Parathyroid adenoma (tissue), 2 donors: ENCODE data around the gene CFAP100.

Experiments used
- H2AFZ ChIP-seq: fragments of 300-600 bp; sonication (generic); one replicate; pipeline ENCODE4 v1.7.0; 2017; ENCODE audit warnings: antibody characterized with exemption, mild to moderate bottlenecking
- H3K27ac ChIP-seq: fragments of 300-600 bp; sonication (generic); one replicate; pipeline ENCODE4 v1.7.0; 2017
- H3K27me3 ChIP-seq: fragments of 300-600 bp; sonication (generic); one replicate; pipeline ENCODE4 v1.7.0; 2017; ENCODE audit warnings: low read length; ENCODE audit not compliant: control insufficient read depth, insufficient read depth
- H3K36me3 ChIP-seq: fragments of 300-600 bp; sonication (generic); one replicate; pipeline ENCODE4 v1.7.0; 2017; ENCODE audit warnings: low read length; ENCODE audit not compliant: control insufficient read depth, insufficient read depth
- H3K4me1 ChIP-seq: fragments of 300-600 bp; sonication (generic); one replicate; pipeline ENCODE4 v1.7.0; 2017; ENCODE audit warnings: control low read depth
- H3K4me2 ChIP-seq: fragments of 300-600 bp; sonication (generic); one replicate; pipeline ENCODE4 v1.7.0; 2017; ENCODE audit warnings: low read length
- H3K4me3 ChIP-seq: fragments of 300-600 bp; sonication (generic); one replicate; pipeline ENCODE4 v1.7.0; 2017; ENCODE audit warnings: low read depth, low read length
- H3K79me2 ChIP-seq: fragments of 300-600 bp; sonication (generic); one replicate; pipeline ENCODE4 v1.7.0; 2017; ENCODE audit warnings: control low read depth
- H3K9ac ChIP-seq: fragments of 300-600 bp; sonication (generic); one replicate; pipeline ENCODE4 v1.7.0; 2017; ENCODE audit warnings: mild to moderate bottlenecking
- H3K9me3 ChIP-seq: fragments of 300-600 bp; sonication (generic); one replicate; pipeline ENCODE4 v1.7.0; 2017; ENCODE audit warnings: low read length; ENCODE audit not compliant: control insufficient read depth
- TF ChIP-seq, protein P1 (sequence below): fragments of 300-600 bp; sonication (generic); IDR thresholded peaks from one replicate; pipeline ENCODE4 v1.7.0; 2017; ENCODE audit warnings: antibody characterized with exemption, mild to moderate bottlenecking
- donor health status: primary hyperparathyroidism.

The CFAP100 gene

DNA sequence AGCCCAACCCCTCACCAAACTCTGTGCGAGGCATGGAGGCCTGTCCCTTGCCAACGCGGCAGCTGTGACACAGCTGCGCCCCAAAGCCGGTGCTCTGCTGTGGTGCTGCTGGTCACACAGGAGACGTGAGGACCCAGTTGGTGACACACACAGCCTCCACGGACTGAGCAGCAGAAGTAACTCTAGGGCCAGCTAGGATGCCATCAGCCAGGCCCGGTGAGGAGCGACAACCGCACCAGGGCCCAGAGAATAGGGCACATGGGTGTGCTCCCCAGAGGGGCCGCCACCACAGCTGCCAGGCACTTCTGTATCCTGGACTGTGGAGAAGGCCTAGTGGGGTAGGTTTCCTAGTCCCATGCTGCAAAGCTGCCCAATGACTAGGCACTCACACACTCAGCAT, 70.3 kb downstream of the CFAP100 start:
- Histone ChIP-seq H2AFZ (no peak overlapping the region), H3K9ac (no peak overlapping the region), H3K9me3 (no peaks in the 10 kb centered on the region), H3K4me2 (no peak overlapping the region), H3K27me3 (no peaks in the 10 kb centered on the region), H3K36me3 (no peaks in the 10 kb centered on the region), H3K79me2 (peaks cover 55% of the 10 kb centered on the region), H3K27ac (no peak overlapping the region), H3K4me3 (no peak overlapping the region), H3K4me1 (no peaks in the 10 kb centered on the region)
- TF ChIP-seq, protein P1, sequence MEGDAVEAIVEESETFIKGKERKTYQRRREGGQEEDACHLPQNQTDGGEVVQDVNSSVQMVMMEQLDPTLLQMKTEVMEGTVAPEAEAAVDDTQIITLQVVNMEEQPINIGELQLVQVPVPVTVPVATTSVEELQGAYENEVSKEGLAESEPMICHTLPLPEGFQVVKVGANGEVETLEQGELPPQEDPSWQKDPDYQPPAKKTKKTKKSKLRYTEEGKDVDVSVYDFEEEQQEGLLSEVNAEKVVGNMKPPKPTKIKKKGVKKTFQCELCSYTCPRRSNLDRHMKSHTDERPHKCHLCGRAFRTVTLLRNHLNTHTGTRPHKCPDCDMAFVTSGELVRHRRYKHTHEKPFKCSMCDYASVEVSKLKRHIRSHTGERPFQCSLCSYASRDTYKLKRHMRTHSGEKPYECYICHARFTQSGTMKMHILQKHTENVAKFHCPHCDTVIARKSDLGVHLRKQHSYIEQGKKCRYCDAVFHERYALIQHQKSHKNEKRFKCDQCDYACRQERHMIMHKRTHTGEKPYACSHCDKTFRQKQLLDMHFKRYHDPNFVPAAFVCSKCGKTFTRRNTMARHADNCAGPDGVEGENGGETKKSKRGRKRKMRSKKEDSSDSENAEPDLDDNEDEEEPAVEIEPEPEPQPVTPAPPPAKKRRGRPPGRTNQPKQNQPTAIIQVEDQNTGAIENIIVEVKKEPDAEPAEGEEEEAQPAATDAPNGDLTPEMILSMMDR, result no peak

DNA sequence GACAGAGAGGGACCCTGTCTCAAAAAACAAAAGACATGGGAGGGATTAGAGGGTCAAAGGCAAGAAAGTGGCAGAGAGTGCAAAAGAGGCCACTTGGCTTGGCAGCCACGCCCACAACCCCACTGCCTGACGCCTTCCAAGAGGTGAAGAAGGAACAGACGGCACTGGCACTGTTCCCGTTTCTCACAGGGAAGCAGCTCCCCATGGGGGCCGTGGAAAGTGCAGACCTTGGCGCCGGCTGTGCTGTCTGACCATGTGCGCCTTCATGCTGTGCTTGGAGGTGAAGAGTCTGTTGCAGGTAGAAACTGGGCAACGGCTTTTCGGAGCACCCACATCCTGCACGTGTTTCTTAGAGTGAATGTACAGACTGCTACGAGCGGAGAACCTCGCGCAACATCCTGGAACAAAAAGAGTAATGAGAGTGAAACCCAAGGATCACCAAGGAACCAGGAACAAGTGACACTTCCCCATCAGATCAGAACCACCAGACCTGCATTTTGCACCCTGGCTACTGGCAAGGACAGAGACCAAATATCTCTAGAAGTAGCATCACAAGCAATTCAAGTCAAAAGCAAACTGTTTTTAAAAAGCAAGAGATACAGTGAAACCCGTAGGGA, 71.3 kb downstream of the CFAP100 start:
- H3K9ac ChIP-seq, result no peak overlapping the region
- no peak overlapping the region for H3K4me2 ChIP-seq
- no peak overlapping the region for H2AFZ ChIP-seq
- TF ChIP-seq, protein P1, result no peak
- H3K79me2 ChIP-seq, result peaks cover 60% of the 10 kb centered on the region
- no peak overlapping the region for H3K27ac ChIP-seq
- H3K36me3 ChIP-seq, result no peaks in the 10 kb centered on the region
- H3K4me1 ChIP-seq, result no peaks in the 10 kb centered on the region
- H3K27me3 ChIP-seq, result no peaks in the 10 kb centered on the region
- H3K9me3 ChIP-seq, result no peaks in the 10 kb centered on the region
- H3K4me3 ChIP-seq, result no peak overlapping the region

DNA sequence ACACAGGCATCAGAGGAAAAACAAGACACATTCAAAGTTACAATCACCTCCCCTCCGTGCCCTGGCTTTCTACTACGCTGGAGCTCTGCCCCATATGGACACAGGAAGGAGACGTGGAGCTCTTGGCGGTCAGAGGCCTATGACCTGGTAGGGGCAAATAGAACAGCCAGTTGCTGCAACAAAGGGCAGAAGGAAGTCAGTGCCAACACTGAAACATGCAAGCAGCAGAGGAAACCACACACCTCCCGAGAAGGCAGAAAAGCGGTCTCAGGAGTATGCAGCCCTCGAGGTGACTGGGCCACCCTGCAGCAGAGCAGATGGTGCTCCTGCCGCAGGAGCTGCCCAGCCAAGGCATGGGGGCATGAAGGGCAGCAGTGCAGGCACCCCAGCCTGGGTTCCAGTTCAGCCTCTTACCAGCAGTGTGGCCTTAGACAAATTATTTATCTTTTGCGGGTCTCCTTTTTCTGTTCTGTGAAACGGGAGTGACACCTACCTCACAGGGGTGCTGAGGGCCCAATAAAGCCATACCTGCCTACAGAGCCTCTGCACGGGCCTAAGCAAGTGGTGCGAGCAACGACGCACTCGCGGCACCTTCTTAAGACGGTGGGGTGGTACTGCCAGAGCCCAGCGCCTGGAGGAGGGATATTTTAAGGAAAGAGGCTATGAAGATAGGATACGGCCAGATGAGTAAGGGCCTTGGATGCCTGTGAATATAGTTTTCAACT, 72.3 kb downstream of the CFAP100 start:
- H3K4me2 ChIP-seq, result no peak overlapping the region
- TF ChIP-seq, protein P1, result no peak
- no peaks in the 10 kb centered on the region for H3K36me3 ChIP-seq
- no peak overlapping the region for H3K9ac ChIP-seq
- H3K4me1 ChIP-seq, result no peaks in the 10 kb centered on the region
- H3K79me2 ChIP-seq, result peaks cover 57% of the 10 kb centered on the region
- H3K27ac ChIP-seq, result no peak overlapping the region
- H3K4me3 ChIP-seq, result no peak overlapping the region
- no peaks in the 10 kb centered on the region for H3K27me3 ChIP-seq
- no peaks in the 10 kb centered on the region for H3K9me3 ChIP-seq
- no peak overlapping the region for H2AFZ ChIP-seq

DNA sequence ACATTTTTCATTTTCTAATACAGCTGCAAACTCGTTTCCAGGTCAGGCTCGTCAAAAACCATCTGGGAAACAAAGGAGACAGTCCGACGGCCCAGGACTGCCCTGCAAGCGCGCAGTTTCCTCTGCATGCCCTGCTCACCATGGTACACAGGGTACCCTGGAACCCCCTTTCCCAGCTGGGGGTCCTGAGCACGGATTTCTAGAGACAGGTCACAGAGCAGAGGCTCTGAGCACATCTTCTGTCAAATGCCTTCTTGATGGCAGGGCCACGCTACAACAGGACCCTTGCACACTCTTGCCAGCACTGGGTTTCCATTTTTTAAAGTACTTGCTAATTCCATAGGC, 72.9 kb downstream of the CFAP100 start:
- Histone ChIP-seq H2AFZ (no peak overlapping the region), H3K4me1 (peaks cover 3% of the 10 kb centered on the region), H3K9me3 (no peaks in the 10 kb centered on the region), H3K79me2 (peaks cover 57% of the 10 kb centered on the region), H3K27me3 (no peaks in the 10 kb centered on the region), H3K4me2 (no peak overlapping the region), H3K9ac (no peak overlapping the region), H3K27ac (no peak overlapping the region), H3K4me3 (no peak overlapping the region), H3K36me3 (no peaks in the 10 kb centered on the region)
- TF ChIP-seq, protein P1, result no peak
